Left ventricle myocardium inferior (tissue), 1 donor: ENCODE data around the gene HACL1. TPM values are rescaled to one million over a fixed set of nuclear protein-coding genes. Genes with fewer than 3 reads are reported as not detected.
A peak's percentile ranks its signal among the peaks of the same experiment; 100 is the strongest.

Experiments
- DNase-seq: peaks from one replicate; pipeline ENCODE4 v3.0.0-alpha.2; 2020
- H3K27ac ChIP-seq: fragments of 200-600 bp; replicated peaks from 2 replicates; pipeline ENCODE4 v1.8.0; 2021
- H3K27me3 ChIP-seq: fragments of 200-600 bp; 2 replicates; pipeline ENCODE4 v1.8.0; 2021; ENCODE audit warnings: low read depth
- H3K36me3 ChIP-seq: fragments of 200-600 bp; 2 replicates; pipeline ENCODE4 v1.8.0; 2021
- H3K4me1 ChIP-seq: fragments of 200-600 bp; 2 replicates; pipeline ENCODE4 v1.8.0; 2021
- H3K4me3 ChIP-seq: fragments of 200-600 bp; 2 replicates; pipeline ENCODE4 v1.8.0; 2021; ENCODE audit warnings: mild to moderate bottlenecking, moderate library complexity
- H3K9me3 ChIP-seq: fragments of 200-600 bp; replicated peaks from 2 replicates; pipeline ENCODE4 v1.8.0; 2021
- intact Hi-C: fragments of 100-400 bp; cut with micrococcal nuclease; formaldehyde crosslinking; loops from one replicate; pipeline ENCODE4 v1.11.0; 2022
- total RNA-seq: library from RNA; stranded (reverse); fragmentation: NEBNext Ultra II Directional; extraction: Animal tissue kit (Norgen Biotek cat#: 25700); gene quantifications from one replicate; pipeline ENCODE4 v1.2.1, GENCODE V29; 2021
- TF ChIP-seq, protein P1 (sequence below): fragments of 200-600 bp; IDR thresholded peaks from 2 replicates; pipeline ENCODE4 v1.8.0; 2021; ENCODE audit warnings: antibody characterized with exemption, mild to moderate bottlenecking, borderline replicate concordance
- donor health status: DM: no; HTN: yes; CAD: no; lungs with severe emphysema.

HACL1 gene
- total RNA-seq, 1 donor from 2014 or later = 14.9 TPM

DNA sequence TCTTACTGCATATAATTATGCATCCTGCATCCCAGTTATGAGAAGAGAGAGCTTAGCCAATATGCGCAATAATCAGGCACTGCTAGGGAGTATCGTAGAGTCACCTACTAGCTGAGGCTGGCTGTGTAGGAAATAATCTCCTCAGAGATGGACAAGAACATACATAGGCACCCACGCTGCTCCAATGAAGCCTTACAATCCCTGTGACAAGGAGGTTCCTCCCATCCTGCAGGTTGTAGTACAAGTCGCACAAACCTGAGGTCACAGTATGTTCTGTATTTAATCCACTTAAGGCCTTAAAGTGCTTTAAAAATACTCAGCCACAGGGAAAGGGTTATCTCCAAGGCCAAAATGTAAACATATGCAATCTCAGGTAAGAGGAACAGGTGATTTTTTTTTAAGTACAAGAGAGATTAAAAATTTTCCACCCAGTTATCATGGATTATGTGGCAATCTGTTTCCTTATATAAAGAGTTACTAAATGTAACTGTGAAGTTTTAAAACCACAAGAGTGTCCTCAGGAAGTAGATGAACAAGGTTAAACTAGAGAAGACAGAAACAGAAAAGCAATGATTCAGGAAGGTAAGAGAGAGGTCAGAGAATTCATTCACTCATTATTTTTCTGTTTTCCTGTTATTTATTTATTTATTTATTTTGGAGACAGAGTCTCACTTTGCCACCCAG is 72.4 kb downstream of the HACL1 start:
- intact Hi-C loops = no loop called here
- no peak for DNase-seq
- H3K4me3 ChIP-seq = no peak overlapping the region
- TF ChIP-seq, protein P1, sequence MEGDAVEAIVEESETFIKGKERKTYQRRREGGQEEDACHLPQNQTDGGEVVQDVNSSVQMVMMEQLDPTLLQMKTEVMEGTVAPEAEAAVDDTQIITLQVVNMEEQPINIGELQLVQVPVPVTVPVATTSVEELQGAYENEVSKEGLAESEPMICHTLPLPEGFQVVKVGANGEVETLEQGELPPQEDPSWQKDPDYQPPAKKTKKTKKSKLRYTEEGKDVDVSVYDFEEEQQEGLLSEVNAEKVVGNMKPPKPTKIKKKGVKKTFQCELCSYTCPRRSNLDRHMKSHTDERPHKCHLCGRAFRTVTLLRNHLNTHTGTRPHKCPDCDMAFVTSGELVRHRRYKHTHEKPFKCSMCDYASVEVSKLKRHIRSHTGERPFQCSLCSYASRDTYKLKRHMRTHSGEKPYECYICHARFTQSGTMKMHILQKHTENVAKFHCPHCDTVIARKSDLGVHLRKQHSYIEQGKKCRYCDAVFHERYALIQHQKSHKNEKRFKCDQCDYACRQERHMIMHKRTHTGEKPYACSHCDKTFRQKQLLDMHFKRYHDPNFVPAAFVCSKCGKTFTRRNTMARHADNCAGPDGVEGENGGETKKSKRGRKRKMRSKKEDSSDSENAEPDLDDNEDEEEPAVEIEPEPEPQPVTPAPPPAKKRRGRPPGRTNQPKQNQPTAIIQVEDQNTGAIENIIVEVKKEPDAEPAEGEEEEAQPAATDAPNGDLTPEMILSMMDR = no peak
- H3K27ac ChIP-seq = no peak overlapping the region
- no peaks in the 10 kb centered on the region for H3K9me3 ChIP-seq
- no peaks in the 10 kb centered on the region for H3K27me3 ChIP-seq
- H3K4me1 ChIP-seq = peaks cover 14% of the 10 kb centered on the region
- H3K36me3 ChIP-seq = no peaks in the 10 kb centered on the region

DNA sequence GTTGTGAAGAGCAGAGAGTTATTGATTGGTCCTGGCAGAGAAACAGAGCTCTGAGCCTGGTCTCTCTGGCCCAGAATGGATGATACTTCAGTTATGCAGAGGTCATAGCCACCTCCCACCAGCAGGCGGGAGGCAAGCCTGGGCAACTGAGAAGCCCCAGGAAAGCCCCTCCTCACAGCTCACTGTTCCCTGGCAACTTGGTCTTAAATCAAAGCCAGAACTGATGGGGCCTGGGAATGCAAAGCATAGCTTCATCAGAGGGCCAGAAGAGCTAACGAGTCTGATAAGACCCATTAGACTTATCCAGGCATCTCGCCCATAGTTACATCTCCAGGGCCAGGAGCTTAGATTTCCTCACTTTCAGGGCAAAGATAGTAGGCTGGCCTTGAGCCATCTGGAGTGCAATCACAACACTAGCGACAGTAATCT is 74.3 kb downstream of the HACL1 start:
- no peak for DNase-seq
- Histone ChIP-seq H3K27ac (no peak overlapping the region), H3K36me3 (no peaks in the 10 kb centered on the region), H3K27me3 (no peaks in the 10 kb centered on the region), H3K4me3 (no peak overlapping the region), H3K4me1 (peaks cover 32% of the 10 kb centered on the region), H3K9me3 (no peaks in the 10 kb centered on the region)
- intact Hi-C loops = no loop called here
- TF ChIP-seq, protein P1 = peak; percentile 38

DNA sequence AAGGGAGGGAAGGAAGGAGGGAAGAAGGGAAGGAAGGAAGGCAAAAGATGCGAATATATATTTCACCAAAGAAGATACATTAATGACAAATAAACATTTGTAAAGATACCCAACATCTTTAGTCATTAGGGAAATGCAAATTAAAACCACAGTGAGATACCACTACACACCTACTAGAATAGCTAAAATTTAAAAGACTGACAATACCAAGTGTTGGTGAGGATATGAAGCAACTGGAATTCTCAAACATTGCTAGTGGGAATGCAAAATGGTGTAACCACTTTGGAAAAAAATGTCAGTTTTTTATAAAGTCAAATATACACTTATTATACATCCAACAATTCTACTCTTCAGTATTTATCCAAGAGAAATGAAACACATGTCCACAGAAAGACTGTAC is 75.6 kb downstream of the HACL1 start:
- Histone ChIP-seq H3K27ac (no peak overlapping the region), H3K4me1 (peaks cover 43% of the 10 kb centered on the region), H3K27me3 (no peaks in the 10 kb centered on the region), H3K9me3 (no peaks in the 10 kb centered on the region), H3K36me3 (no peaks in the 10 kb centered on the region), H3K4me3 (no peak overlapping the region)
- TF ChIP-seq, protein P1 = no peak
- no peak for DNase-seq
- intact Hi-C loops = no loop called here

DNA sequence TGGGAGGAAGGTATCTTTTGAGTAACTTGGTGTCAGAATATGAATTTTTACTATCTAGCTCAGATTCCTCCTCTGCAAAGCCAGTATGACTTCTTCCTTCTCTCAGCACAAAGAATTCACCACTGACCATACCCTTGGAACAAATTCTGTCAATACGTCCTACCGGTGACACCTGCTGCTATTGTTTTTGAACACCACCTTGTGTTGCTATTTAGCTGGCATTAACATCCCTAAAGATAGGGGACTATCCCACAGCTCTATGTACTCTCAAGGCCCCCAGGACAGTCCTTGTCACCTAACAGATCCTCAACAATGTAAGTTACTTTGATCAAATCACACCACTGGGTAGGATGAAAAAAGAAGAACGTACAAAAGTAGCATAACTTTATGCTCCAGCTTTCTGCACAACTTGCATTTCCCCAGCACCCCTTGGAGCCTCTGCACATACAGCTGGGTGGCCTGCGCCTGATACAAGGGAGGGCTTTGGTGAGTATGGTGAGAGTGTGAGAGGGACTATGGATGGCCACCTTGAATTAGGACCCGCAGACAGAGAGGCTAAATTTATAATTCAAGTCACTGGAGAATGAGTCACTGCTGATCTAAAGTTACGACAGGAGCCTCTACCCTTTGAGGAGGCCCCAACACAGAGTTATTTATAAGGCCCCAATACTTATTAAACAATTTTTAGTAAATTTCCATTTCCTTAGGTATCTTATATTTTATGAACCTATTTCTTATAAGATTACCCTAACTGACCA is 77.5 kb downstream of the HACL1 start:
- Histone ChIP-seq H3K27me3 (no peaks in the 10 kb centered on the region), H3K27ac (no peak overlapping the region), H3K9me3 (no peaks in the 10 kb centered on the region), H3K4me3 (no peak overlapping the region), H3K4me1 (peaks cover 62% of the 10 kb centered on the region), H3K36me3 (no peaks in the 10 kb centered on the region)
- DNase-seq = no peak
- intact Hi-C loops = no loop called here
- TF ChIP-seq, protein P1 = no peak

DNA sequence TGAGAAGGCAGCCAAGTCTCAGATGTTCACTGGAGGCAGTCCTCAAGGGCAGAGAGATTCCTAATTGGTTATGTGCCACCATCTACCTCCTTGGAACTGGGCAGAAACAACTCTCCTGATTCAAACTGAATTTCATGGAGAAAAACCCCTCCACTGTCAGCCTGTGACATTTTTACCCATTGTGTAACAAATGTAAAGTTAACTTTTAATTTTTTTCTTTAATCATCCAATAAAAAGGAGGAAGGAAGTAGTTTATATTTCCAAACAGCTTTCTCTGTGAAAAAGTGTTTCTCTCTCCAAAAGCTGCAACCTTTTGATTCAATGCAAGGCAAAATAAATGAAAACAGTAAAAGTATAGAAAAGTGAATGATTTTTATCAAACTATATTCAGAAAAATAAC is 79.4 kb downstream of the HACL1 start:
- TF ChIP-seq, protein P1 = no peak
- no peak for DNase-seq
- Histone ChIP-seq H3K4me3 (no peak overlapping the region), H3K9me3 (no peaks in the 10 kb centered on the region), H3K36me3 (no peaks in the 10 kb centered on the region), H3K27me3 (no peaks in the 10 kb centered on the region), H3K27ac (no peak overlapping the region), H3K4me1 (peaks cover 59% of the 10 kb centered on the region)
- intact Hi-C loops = no loop called here
